Dedifferentiated amniotic fluid mesenchymal stem cell (primary cell): ENCODE data around the gene DGKA.
"Not testable (repeated sequence)": the region's sequence is repeated elsewhere in the genome, so short reads cannot be mapped to it uniquely, and the experiment has no call there.

Source experiments
- DNase-seq: peaks from one replicate; pipeline ENCODE4 v3.0.0-alpha.2; 2016; ENCODE audit errors: extremely low spot score

DGKA gene

GRCh38 chr12:55966408-55967281, 35.7 kb downstream of the DGKA start, which contains the start of gene CDK2:
TSS of gene CDK2 (plus strand) at chr12:55966830. CDS start at chr12:55967009, 179 bp downstream.
- DNase-seq = peak; percentile 66

GRCh38 chr12:55969356-55969755, 38.4 kb downstream of the DGKA start:
- no peak for DNase-seq

- no peak for DNase-seq
Observed at GRCh38 chr12:55970775-55971174, 39.8 kb downstream of the DGKA start.

GRCh38 chr12:55972042-55972441, 41.1 kb downstream of the DGKA start:
- peak; percentile 25 for DNase-seq

GRCh38 chr12:55972456-55972855, 41.5 kb downstream of the DGKA start:
- DNase-seq = no peak

GRCh38 chr12:55972911-55973598, 42.1 kb downstream of the DGKA start:
- no peak for DNase-seq

- peak; percentile 100 for DNase-seq
Observed at GRCh38 chr12:55973599-55974307, 42.8 kb downstream of the DGKA start, which contains the start of gene RAB5B. TSS of gene RAB5B (plus strand) at chr12:55974078. CDS start at chr12:55986961, 12,883 bp downstream.

- no peak for DNase-seq
Observed at GRCh38 chr12:55974308-55974730, 43.4 kb downstream of the DGKA start.

GRCh38 chr12:55978393-55978792, 47.4 kb downstream of the DGKA start:
- DNase-seq = no peak

GRCh38 chr12:55979069-55979468, 48.1 kb downstream of the DGKA start:
- DNase-seq = no peak

GRCh38 chr12:55981882-55982281, 50.9 kb downstream of the DGKA start:
- not testable (repeated sequence) for DNase-seq

GRCh38 chr12:55982319-55982936, 51.5 kb downstream of the DGKA start:
- no peak for DNase-seq

- no peak for DNase-seq
Observed at GRCh38 chr12:55983232-55983842, 52.4 kb downstream of the DGKA start.

GRCh38 chr12:55984861-55985260, 53.9 kb downstream of the DGKA start:
- no peak for DNase-seq

GRCh38 chr12:55985341-55985740, 54.4 kb downstream of the DGKA start:
- no peak for DNase-seq

GRCh38 chr12:55985976-55986375, 55.0 kb downstream of the DGKA start:
- not testable (repeated sequence) for DNase-seq

- DNase-seq = no peak
Observed at GRCh38 chr12:55991110-55991509, 60.1 kb downstream of the DGKA start.

- DNase-seq = no peak
Observed at GRCh38 chr12:55993230-55993853, 62.4 kb downstream of the DGKA start.

- DNase-seq = no peak
Observed at GRCh38 chr12:55995366-55995765, 64.4 kb downstream of the DGKA start.

GRCh38 chr12:55996201-55996714, 65.3 kb downstream of the DGKA start:
- DNase-seq = peak; percentile 60
